Fibroblast of lung (primary cell): Measurements from ENCODE around the gene TMEM121B. TPM values are rescaled to one million over a fixed set of nuclear protein-coding genes. Genes with fewer than 3 reads are reported as not detected.
A peak's percentile ranks its signal among the peaks of the same experiment; 100 is the strongest.

Experiments
- DNase-seq, 2 donors: peaks; one replicate each; pipeline versions ENCODE4 v3.0.0 to v3.0.0-alpha.2; 2010; ENCODE audit warnings: low read depth in 2 of 2
- H2AFZ ChIP-seq: 2 replicates; pipeline ENCODE4 v1.5.1; 2012; ENCODE audit warnings: low read length, control low read depth, inconsistent platforms
- H3K27ac ChIP-seq: 2 replicates; pipeline ENCODE4 v1.5.1; 2011; ENCODE audit warnings: low read length, control low read depth; ENCODE audit not compliant: insufficient read depth
- H3K27me3 ChIP-seq: 2 replicates; pipeline ENCODE4 v1.5.1; 2011; ENCODE audit warnings: mild to moderate bottlenecking, low read length; ENCODE audit not compliant: control insufficient read depth, insufficient read depth
- H3K36me3 ChIP-seq: 2 replicates; pipeline ENCODE4 v1.5.1; 2011; ENCODE audit warnings: low read length; ENCODE audit not compliant: control insufficient read depth, insufficient read depth
- H3K4me1 ChIP-seq: 2 replicates; pipeline ENCODE4 v1.5.1; 2011; ENCODE audit warnings: low read length; ENCODE audit not compliant: control insufficient read depth, insufficient read depth; ENCODE audit errors: extremely low read depth
- H3K4me2 ChIP-seq: 2 replicates; pipeline ENCODE4 v1.5.1; 2011; ENCODE audit warnings: low read length, control low read depth; ENCODE audit not compliant: insufficient read depth; ENCODE audit errors: extremely low read depth
- H3K4me3 ChIP-seq, 4 experiments: fragments of 200-600 bp in 1 of 4; sonication (generic) in 1 of 4; replicated peaks in 1 of 4; 2 replicates each; pipeline ENCODE4 v1.5.1; 2011 to 2016; ENCODE audit warnings: low read length in 4 of 4, low read depth in 3 of 4, mild to moderate bottlenecking in 3 of 4, control low read depth in 2 of 4, inconsistent platforms in 1 of 4, mixed read lengths in 1 of 4; ENCODE audit not compliant: insufficient read depth in 1 of 4; ENCODE audit errors: control extremely low read depth in 1 of 4
- H3K79me2 ChIP-seq: 2 replicates; pipeline ENCODE4 v1.5.1; 2012; ENCODE audit warnings: mild to moderate bottlenecking, low read length, inconsistent platforms; ENCODE audit not compliant: control insufficient read depth, insufficient read depth
- H3K9ac ChIP-seq: 2 replicates; pipeline ENCODE4 v1.5.1; 2011; ENCODE audit warnings: mild to moderate bottlenecking, low read length, control low read depth; ENCODE audit not compliant: insufficient read depth
- H3K9me3 ChIP-seq: 2 replicates; pipeline ENCODE4 v1.5.1; 2012; ENCODE audit warnings: low read depth, low read length; ENCODE audit not compliant: control insufficient read depth, insufficient read depth
- H4K20me1 ChIP-seq: 2 replicates; pipeline ENCODE4 v1.5.1; 2011; ENCODE audit warnings: low read length; ENCODE audit not compliant: control insufficient read depth, insufficient read depth; ENCODE audit errors: extremely low read depth
- CTCF ChIP-seq, 2 donors: IDR thresholded peaks in 1 of 2; conservative IDR thresholded peaks in 1 of 2; 1 replicate in 1 of 2; 2 replicates in 1 of 2; pipeline ENCODE4 v1.5.1; 2011 to 2012; ENCODE audit warnings: low read length in 2 of 2, control low read depth in 1 of 2, inconsistent platforms in 1 of 2, low read depth in 1 of 2, mild to moderate bottlenecking in 1 of 2
- EZH2 ChIP-seq: IDR thresholded peaks from 2 replicates; pipeline ENCODE4 v1.5.1; 2012; ENCODE audit warnings: low read length, control low read depth, mild to moderate bottlenecking; ENCODE audit errors: missing control alignments
- polyA plus RNA-seq, 2 donors: library from polyadenylated mRNA; depleted of rRNA in 1 of 2; stranded (reverse) in 1 of 2; unstranded in 1 of 2; fragments of >200 nt; gene quantifications; 2 replicates each; pipeline ENCODE4 v1.2.1, GENCODE V29; 2011 to 2012; ENCODE audit warnings: missing spikeins in 1 of 2
- total RNA-seq: library from RNA; depleted of rRNA; stranded (reverse); fragments of >200 nt; gene quantifications from 2 replicates; pipeline ENCODE4 v1.2.1, GENCODE V29; 2014

TMEM121B gene
- total and polyA plus RNA-seq, 2 donors (not counting 1 experiment from before 2014, with no cell fraction given) = under 0.01 to 0.05 TPM

- Histone ChIP-seq H3K36me3 (no peaks in the 10 kb centered on the region), H3K4me2 (no peak overlapping the region), H3K4me3 (no peak overlapping the region), H3K4me1 (peaks cover 6% of the 10 kb centered on the region), H3K9ac (no peak overlapping the region), H3K27me3 (no peaks in the 10 kb centered on the region), H4K20me1 (no peaks in the 10 kb centered on the region), H3K27ac (no peak overlapping the region), H3K9me3 (no peaks in the 10 kb centered on the region), H2AFZ (no peak overlapping the region), H3K79me2 (peaks cover 1% of the 10 kb centered on the region)
- TF ChIP-seq EZH2 (no peak), CTCF (conservative IDR thresholded peaks at IDR 0.05 in 1 of 2, IDR thresholded peaks at IDR 0.05 in 1 of 2; ENCODE audit: low read depth in 1 of 2, low read length in 2 of 2) (no peak)
- no peak for DNase-seq
These were observed 41.6 kb upstream of the TMEM121B start for GRCh38 chr22:17162731-17163130.

GRCh38 chr22:17161991-17162390 lies 40.8 kb upstream of the TMEM121B start:
- no peak overlapping the region for H3K4me2 ChIP-seq
- H3K79me2 ChIP-seq = peaks cover 3% of the 10 kb centered on the region
- H4K20me1 ChIP-seq = no peaks in the 10 kb centered on the region
- H3K9ac ChIP-seq = no peak overlapping the region
- H3K27ac ChIP-seq = no peak overlapping the region
- no peak overlapping the region for H2AFZ ChIP-seq
- H3K4me1 ChIP-seq = peaks cover 6% of the 10 kb centered on the region
- no peak for DNase-seq
- no peak overlapping the region for H3K4me3 ChIP-seq
- H3K9me3 ChIP-seq = no peaks in the 10 kb centered on the region
- no peaks in the 10 kb centered on the region for H3K36me3 ChIP-seq
- H3K27me3 ChIP-seq = no peaks in the 10 kb centered on the region
- TF ChIP-seq CTCF (conservative IDR thresholded peaks at IDR 0.05 in 1 of 2, IDR thresholded peaks at IDR 0.05 in 1 of 2; ENCODE audit: low read depth in 1 of 2, low read length in 2 of 2) (no peak), EZH2 (no peak)

GRCh38 chr22:17159504-17159951 lies 38.4 kb upstream of the TMEM121B start:
- Histone ChIP-seq H3K27ac (peak overlapping the region; percentile 71), H4K20me1 (no peaks in the 10 kb centered on the region)
- TF ChIP-seq CTCF (conservative IDR thresholded peaks at IDR 0.05 in 1 of 2, IDR thresholded peaks at IDR 0.05 in 1 of 2; ENCODE audit: low read depth in 1 of 2, low read length in 2 of 2) = no peak
- no peak for TF ChIP-seq EZH2

More at GRCh38 chr22:17159504-17159951, 38.4 kb upstream of the TMEM121B start:
- H2AFZ ChIP-seq = peak overlapping the region; percentile 91
- H3K9ac ChIP-seq = peak overlapping the region; percentile 63
- peaks cover 6% of the 10 kb centered on the region for H3K4me1 ChIP-seq
- H3K79me2 ChIP-seq = peaks cover 9% of the 10 kb centered on the region
- H3K4me3 ChIP-seq = peak overlapping the region; percentile 53 to 84 (median 80)
- no peaks in the 10 kb centered on the region for H3K36me3 ChIP-seq
- peak overlapping the region; percentile 92 for H3K4me2 ChIP-seq
- H3K27me3 ChIP-seq = no peaks in the 10 kb centered on the region
- H3K9me3 ChIP-seq = no peaks in the 10 kb centered on the region
- DNase-seq = peak; percentile 38 to 62
